ENCODE results near the gene TSPAN14. TPM values are rescaled to one million over a fixed set of nuclear protein-coding genes. Genes with fewer than 3 reads are reported as not detected.
A peak's percentile ranks its signal among the peaks of the same experiment; 100 is the strongest.

Gene TSPAN14
- total RNA-seq, 3 donors from 2014 or later (not counting 1 experiment from before 2014, with no cell fraction given), result 126 to 180 (median 173) TPM

- no peaks in the 10 kb centered on the region for H3K27me3 ChIP-seq (ENCODE audit: control insufficient read depth, insufficient read depth, low read length)
- TF ChIP-seq CTCF (IDR thresholded peaks at IDR 0.05), result no peak
- H3K9me3 ChIP-seq (ENCODE audit: control insufficient read depth, insufficient read depth, low read length), result no peaks in the 10 kb centered on the region
- intact Hi-C loops (cut with micrococcal nuclease), result loop anchor here (1.0 to 10.0 kb wide), 3 partner anchors 11 to 294 kb away; partner anchors contain the start of genes ANXA11 and TSPAN14
- H3K27ac Mint-ChIP-seq, result peak overlapping the region; percentile 75 to 81
- H3K36me3 Mint-ChIP-seq, result peaks cover 11% of the 10 kb centered on the region
- ATAC-seq, result peak; percentile 78 to 85 (median 81)
- peaks cover 89% of the 10 kb centered on the region for H3K4me1 ChIP-seq (ENCODE audit: control insufficient read depth, insufficient read depth, low read length)
- H3K27ac ChIP-seq (ENCODE audit: low read length), result peak overlapping the region; percentile 77
- H3K4me3 ChIP-seq (ENCODE audit: low read length), result no peak overlapping the region
- peak overlapping the region; percentile 75 for H3K4me3 Mint-ChIP-seq
- no peaks in the 10 kb centered on the region for H3K27me3 Mint-ChIP-seq (ENCODE audit: low read depth in 2 of 2)
- 31% methylated on average over 14 of the region's 14 CpGs for WGBS (ENCODE audit: insufficient coverage)
- peaks cover 96 to 98% of the 10 kb centered on the region in 2 donors for H3K4me1 Mint-ChIP-seq
- peaks cover 14% of the 10 kb centered on the region for H3K36me3 ChIP-seq (ENCODE audit: control insufficient read depth, insufficient read depth, low read length)
- peak; percentile 60 to 68 for DNase-seq
- peaks cover 4 to 6% of the 10 kb centered on the region in 2 donors for H3K9me3 Mint-ChIP-seq
Measured at GRCh38 chr10:80498833-80499741, 45.0 kb downstream of the TSPAN14 start.

- Histone ChIP-seq H3K4me3 (ENCODE audit: low read length) (no peak overlapping the region), H3K4me1 (ENCODE audit: control insufficient read depth, insufficient read depth, low read length) (peaks cover 90% of the 10 kb centered on the region), H3K27me3 (ENCODE audit: control insufficient read depth, insufficient read depth, low read length) (no peaks in the 10 kb centered on the region), H3K36me3 (ENCODE audit: control insufficient read depth, insufficient read depth, low read length) (peaks cover 11% of the 10 kb centered on the region), H3K27ac (ENCODE audit: low read length) (peak overlapping the region; percentile 77), H3K9me3 (ENCODE audit: control insufficient read depth, insufficient read depth, low read length) (no peaks in the 10 kb centered on the region)
- H3K4me3 Mint-ChIP-seq, result peak overlapping the region; percentile 67
- TF ChIP-seq CTCF (IDR thresholded peaks at IDR 0.05), result no peak
- intact Hi-C loops (cut with micrococcal nuclease), result no loop called here
- peaks cover 94 to 98% of the 10 kb centered on the region in 2 donors for H3K4me1 Mint-ChIP-seq
- peak overlapping the region; percentile 75 to 81 for H3K27ac Mint-ChIP-seq
- peak; percentile 27 to 36 (median 30) for ATAC-seq
- WGBS (ENCODE audit: insufficient coverage), result 53% methylated on average over 13 of the region's 14 CpGs
- H3K9me3 Mint-ChIP-seq, result peaks cover 4 to 6% of the 10 kb centered on the region in 2 donors
- peak; percentile 38 to 69 for DNase-seq
- peaks cover 11% of the 10 kb centered on the region for H3K36me3 Mint-ChIP-seq
- no peaks in the 10 kb centered on the region for H3K27me3 Mint-ChIP-seq (ENCODE audit: low read depth in 2 of 2)
Measured at GRCh38 chr10:80500572-80501380, 46.7 kb downstream of the TSPAN14 start.

- no peak for TF ChIP-seq CTCF (IDR thresholded peaks at IDR 0.05)
- peaks cover 8% of the 10 kb centered on the region for H3K36me3 Mint-ChIP-seq
Measured at GRCh38 chr10:80501381-80501912, 47.3 kb downstream of the TSPAN14 start.

More at GRCh38 chr10:80501381-80501912, 47.3 kb downstream of the TSPAN14 start:
- H3K4me1 ChIP-seq (ENCODE audit: control insufficient read depth, insufficient read depth, low read length), result peaks cover 92% of the 10 kb centered on the region
- Mint-ChIP-seq H3K27me3 (ENCODE audit: low read depth in 2 of 2) (no peaks in the 10 kb centered on the region), H3K4me1 (peaks cover 94 to 96% of the 10 kb centered on the region in 2 donors), H3K27ac (peak overlapping the region; percentile 75 to 81), H3K4me3 (peak overlapping the region; percentile 52), H3K9me3 (peaks cover 4 to 5% of the 10 kb centered on the region in 2 donors)
- peak in 1 of 2 donors; percentile 36 for DNase-seq
- peak overlapping the region; percentile 77 for H3K27ac ChIP-seq (ENCODE audit: low read length)
- no peak for ATAC-seq
- WGBS (ENCODE audit: insufficient coverage), result 94% methylated on average over 3 of the region's 3 CpGs
- no peak overlapping the region for H3K4me3 ChIP-seq (ENCODE audit: low read length)
- H3K36me3 ChIP-seq (ENCODE audit: control insufficient read depth, insufficient read depth, low read length), result peaks cover 14% of the 10 kb centered on the region
- H3K9me3 ChIP-seq (ENCODE audit: control insufficient read depth, insufficient read depth, low read length), result no peaks in the 10 kb centered on the region
- intact Hi-C loops (cut with micrococcal nuclease), result no loop called here
- H3K27me3 ChIP-seq (ENCODE audit: control insufficient read depth, insufficient read depth, low read length), result no peaks in the 10 kb centered on the region
